Right lobe of liver (tissue), 6 donors: Measurements from ENCODE around the gene PHLDA1. TPM values are rescaled to one million over a fixed set of nuclear protein-coding genes. Genes with fewer than 3 reads are reported as not detected.
A peak's percentile ranks its signal among the peaks of the same experiment; 100 is the strongest.
"Not testable (repeated sequence)": the region's sequence is repeated elsewhere in the genome, so short reads cannot be mapped to it uniquely, and the experiment has no call there.

Source experiments
- ATAC-seq, 4 donors: fragments of 200-7000 bp; cut with Tn5 transposase; one replicate each; pipeline ENCODE4 v1.9.1; 2020; ENCODE audit warnings: mild to moderate bottlenecking in 4 of 4, moderate library complexity in 4 of 4
- DNase-seq, 3 donors: peaks; one replicate each; pipeline ENCODE4 v3.0.0-alpha.2; 2020
- H3K27ac ChIP-seq, 3 donors: fragments of 200-600 bp; one replicate each; pipeline ENCODE4 v1.8.0; 2022
- H3K27me3 ChIP-seq, 2 donors: fragments of 200-600 bp; one replicate each; pipeline ENCODE4 v1.8.0; 2022
- H3K36me3 ChIP-seq, 4 donors: fragments of 200-600 bp; sonication (generic) in 1 of 4; one replicate each; pipeline versions ENCODE4 v1.5.1 to v1.8.0; 2017 to 2022; ENCODE audit warnings: control low read depth in 1 of 4
- H3K4me1 ChIP-seq, 4 donors: fragments of 200-600 bp; sonication (generic) in 1 of 4; one replicate each; pipeline versions ENCODE4 v1.5.1 to v1.8.0; 2017 to 2022; ENCODE audit warnings: control low read depth in 1 of 4
- H3K4me3 ChIP-seq, 3 donors: fragments of 200-600 bp; one replicate each; pipeline ENCODE4 v1.8.0; 2022
- H3K9me3 ChIP-seq, 4 donors: fragments of 200-600 bp; sonication (generic) in 1 of 4; one replicate each; pipeline versions ENCODE4 v1.5.1 to v1.8.0; 2017 to 2022; ENCODE audit warnings: control low read depth in 1 of 4
- CTCF ChIP-seq, 4 donors: fragments of 200-600 bp in 3 of 4; fragments of 450-650 bp in 1 of 4; IDR thresholded peaks; one replicate each; pipeline versions ENCODE4 v1.5.1 to v1.8.0; 2016 to 2022; ENCODE audit warnings: antibody characterized with exemption in 4 of 4, mild to moderate bottlenecking in 2 of 4
- POLR2A ChIP-seq: fragments of 450-650 bp; IDR thresholded peaks from one replicate; pipeline ENCODE4 v1.6.1; 2017; ENCODE audit warnings: antibody characterized with exemption, mild to moderate bottlenecking
- WGBS: methylation state at CpG from one replicate; pipeline ENCODE4 v1.1.6; 2018; ENCODE audit warnings: low coverage, low lambda C conversion rate; ENCODE audit not compliant: insufficient coverage; ENCODE audit errors: missing lambda C conversion rate; 5-methylcytosine and 5-hydroxymethylcytosine counted together
- intact Hi-C, 2 donors: fragments of 100-400 bp; cut with DNase I; formaldehyde crosslinking; loops; one replicate each; pipeline versions ENCODE4 v1.11.2 to v1.14.1; 2022
- total RNA-seq, 6 experiments: library from RNA; depleted of rRNA in 2 of 6; stranded (reverse); fragments of >200 nt in 2 of 6; fragmentation: NEBNext Ultra II Directional in 3 of 6; extraction: Animal tissue kit (Norgen Biotek cat#: 25700) in 3 of 6; gene quantifications; one replicate each; pipeline versions ENCODE4 v1.1.0 to v1.2.4, GENCODE V29; 2016 to 2023
- donor health status: DM: no; HTN: yes; CAD: no.
- donor health status: DM: no; HTN: no; CAD: no.
- donor health status: DM: no; HTN: no; CAD: no.
- donor health status: DM: no; HTN: yes; CAD: no.
- donor health status: DM: no; HTN: yes; CAD: no.

PHLDA1 gene
- total RNA-seq, 6 experiments from 2014 or later = 1.7 to 22.4 (median 14.3) TPM

GRCh38 chr12:75984577-75985182 lies 46.9 kb downstream of the PHLDA1 start:
- WGBS = 91% methylated on average over 2 of the region's 7 CpGs
- DNase-seq (no peak), ATAC-seq (no peak)
- intact Hi-C loops = no loop called here
- Histone ChIP-seq H3K27me3 (no peaks in the 10 kb centered on the region), H3K27ac (no peak overlapping the region), H3K9me3 (no peaks in the 10 kb centered on the region), H3K36me3 (no peaks in the 10 kb centered on the region), H3K4me1 (peaks cover 0 to 31% (median 10%) of the 10 kb centered on the region in 4 donors), H3K4me3 (no peak overlapping the region)
- TF ChIP-seq POLR2A (no peak), CTCF (IDR thresholded peaks at IDR 0.05) (no peak)

GRCh38 chr12:75983851-75984250 lies 47.7 kb downstream of the PHLDA1 start:
- intact Hi-C loops, H3K27me3 ChIP-seq, H3K4me3 ChIP-seq, DNase-seq, H3K9me3 ChIP-seq, H3K27ac ChIP-seq, ATAC-seq, H3K36me3 ChIP-seq: not testable (repeated sequence)
- peaks cover 0 to 35% (median 13%) of the 10 kb centered on the region in 4 donors for H3K4me1 ChIP-seq
- 100% methylated on average over 4 of the region's 4 CpGs for WGBS

GRCh38 chr12:75982979-75983660 lies 48.5 kb downstream of the PHLDA1 start:
- Histone ChIP-seq H3K36me3 (no peaks in the 10 kb centered on the region), H3K4me1 (peaks cover 0 to 43% (median 16%) of the 10 kb centered on the region in 4 donors), H3K4me3 (peak overlapping the region; percentile 24 to 38 (median 36)), H3K27me3 (no peaks in the 10 kb centered on the region), H3K27ac (peak overlapping the region in 2 of 3 donors; percentile 30 to 55), H3K9me3 (no peaks in the 10 kb centered on the region)
- DNase-seq = peak in 1 of 3 donors; percentile 30
- peak; percentile 23 to 36 (median 31) for ATAC-seq
- TF ChIP-seq POLR2A = no peak
- no peak for TF ChIP-seq CTCF (IDR thresholded peaks at IDR 0.05)
- intact Hi-C loops = no loop called here
- 33% methylated on average over 4 of the region's 5 CpGs for WGBS

GRCh38 chr12:75982169-75982564 lies 49.4 kb downstream of the PHLDA1 start:
- H3K27me3 ChIP-seq = no peaks in the 10 kb centered on the region
- WGBS = 82% methylated on average over 8 of the region's 8 CpGs
- no peak for TF ChIP-seq POLR2A
- no peak for TF ChIP-seq CTCF (IDR thresholded peaks at IDR 0.05)
- H3K36me3 ChIP-seq = no peaks in the 10 kb centered on the region
- ATAC-seq (no peak), DNase-seq (no peak)
- intact Hi-C loops = no loop called here
- peaks cover 0 to 49% (median 16%) of the 10 kb centered on the region in 4 donors for H3K4me1 ChIP-seq
- H3K27ac ChIP-seq = no peak overlapping the region
- H3K4me3 ChIP-seq = no peak overlapping the region
- no peaks in the 10 kb centered on the region for H3K9me3 ChIP-seq
